ENCODE measurements around the gene POMGNT2.

POMGNT2 gene

DNA sequence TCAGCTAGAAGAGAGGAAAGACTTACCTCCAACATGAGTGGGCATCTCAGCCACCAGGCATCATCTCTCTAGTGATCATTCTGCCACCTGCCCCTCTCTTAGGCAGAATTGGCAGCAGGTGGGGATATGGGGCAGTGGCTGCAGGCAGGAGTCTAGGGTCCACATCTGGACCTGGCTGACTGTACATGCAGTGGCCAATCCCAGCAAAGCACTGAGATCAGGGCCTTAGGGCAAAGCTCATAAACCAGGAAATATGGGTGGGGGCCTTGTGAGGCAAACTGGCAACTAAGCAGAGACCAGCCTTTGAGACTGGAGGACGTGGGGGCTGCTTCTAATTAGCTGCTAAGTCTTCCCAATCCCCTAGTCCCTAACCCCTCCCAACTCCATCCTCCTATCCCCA, 12.9 kb downstream of the POMGNT2 start:
- H2BK5ac ChIP-seq (ENCODE audit: low read depth, low read length, poor library complexity, severe bottlenecking) = no peak overlapping the region
- H4K91ac ChIP-seq (ENCODE audit: low read length) = no peak overlapping the region
- WGBS = no CpG with 5 or more reads among the region's 1 CpG
- no peaks in the 10 kb centered on the region for H3K4me1 ChIP-seq (ENCODE audit: control insufficient read depth, insufficient read depth, low read depth, low read length)
- no peak for DNase-seq
- no peak overlapping the region for H3K4me2 ChIP-seq (ENCODE audit: low read length, poor library complexity, severe bottlenecking)
- no peak overlapping the region for H3K23ac ChIP-seq (ENCODE audit: low read length in 2 of 2)
- no peaks in the 10 kb centered on the region for H3K36me3 ChIP-seq (ENCODE audit: control insufficient read depth in 1 of 2, insufficient read depth in 2 of 2, low read depth in 1 of 2, low read length in 2 of 2)
- H3K18ac ChIP-seq (ENCODE audit: low read depth in 1 of 2, low read length in 2 of 2) = no peak overlapping the region
- no peak overlapping the region for H2BK15ac ChIP-seq (ENCODE audit: low read depth, poor library complexity, severe bottlenecking)
- no peak overlapping the region for H3K27ac ChIP-seq (ENCODE audit: low read length, poor library complexity, severe bottlenecking)
- peaks cover 27% of the 10 kb centered on the region for H3K79me1 ChIP-seq (replicated peaks; ENCODE audit: low read length, poor library complexity, severe bottlenecking)
- H2BK120ac ChIP-seq (ENCODE audit: low read depth, low read length) = no peak overlapping the region
- no peak overlapping the region for H3K4me3 ChIP-seq (ENCODE audit: insufficient read depth in 1 of 2, low read depth in 1 of 2, low read length in 2 of 2)
- no peaks in the 10 kb centered on the region for H3K9me3 ChIP-seq (ENCODE audit: control insufficient read depth, low read length)
- H3K27me3 ChIP-seq (ENCODE audit: control insufficient read depth in 1 of 2, insufficient read depth in 1 of 2, low read length in 2 of 2) = no peaks in the 10 kb centered on the region
- no peak overlapping the region for H2AFZ ChIP-seq (ENCODE audit: low read depth, low read length)
- no peak overlapping the region for H4K8ac ChIP-seq (ENCODE audit: low read length)
- H2AK5ac ChIP-seq (ENCODE audit: low read length, severe bottlenecking) = no peak overlapping the region
- H3K9ac ChIP-seq (ENCODE audit: low read length) = no peak overlapping the region
- no peak overlapping the region for H3K14ac ChIP-seq (ENCODE audit: low read length in 2 of 2)
- H2BK12ac ChIP-seq (ENCODE audit: low read length in 2 of 2) = no peak overlapping the region
- H3K4ac ChIP-seq (ENCODE audit: low read depth in 1 of 2, low read length in 2 of 2) = no peak overlapping the region

DNA sequence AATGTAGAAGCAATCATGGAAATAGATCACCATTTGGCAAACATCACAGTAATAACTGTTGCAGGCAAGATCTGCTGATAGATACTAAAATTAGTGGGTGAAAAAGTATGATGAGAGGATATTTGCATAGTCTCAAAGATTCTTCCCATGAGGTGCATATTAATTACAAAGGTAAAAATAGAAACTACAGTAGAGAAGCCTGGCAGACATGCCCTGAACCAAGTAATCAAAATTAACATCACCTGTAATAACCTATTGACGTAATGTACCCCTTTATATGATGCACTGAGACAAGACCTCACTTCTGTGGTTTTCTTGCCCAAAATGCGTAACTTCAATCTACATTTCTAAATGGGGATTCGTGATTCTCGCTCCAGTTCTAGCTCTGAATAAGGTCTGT, 14.4 kb downstream of the POMGNT2 start:
- no peak overlapping the region for H4K91ac ChIP-seq (ENCODE audit: low read length)
- H2BK5ac ChIP-seq (ENCODE audit: low read depth, low read length, poor library complexity, severe bottlenecking) = no peak overlapping the region
- peaks cover under 1% of the 10 kb centered on the region for H3K4me1 ChIP-seq (ENCODE audit: control insufficient read depth, insufficient read depth, low read depth, low read length)
- H4K8ac ChIP-seq (ENCODE audit: low read length) = no peak overlapping the region
- H3K27me3 ChIP-seq (ENCODE audit: control insufficient read depth in 1 of 2, insufficient read depth in 1 of 2, low read length in 2 of 2) = no peaks in the 10 kb centered on the region
- no peak overlapping the region for H3K4ac ChIP-seq (ENCODE audit: low read depth in 1 of 2, low read length in 2 of 2)
- H3K18ac ChIP-seq (ENCODE audit: low read depth in 1 of 2, low read length in 2 of 2) = no peak overlapping the region
- H3K36me3 ChIP-seq (ENCODE audit: control insufficient read depth in 1 of 2, insufficient read depth in 2 of 2, low read depth in 1 of 2, low read length in 2 of 2) = no peaks in the 10 kb centered on the region
- H3K9me3 ChIP-seq (ENCODE audit: control insufficient read depth, low read length) = no peaks in the 10 kb centered on the region
- H3K14ac ChIP-seq (ENCODE audit: low read length in 2 of 2) = no peak overlapping the region
- no peak for DNase-seq
- no peak overlapping the region for H2AFZ ChIP-seq (ENCODE audit: low read depth, low read length)
- H2BK12ac ChIP-seq (ENCODE audit: low read length in 2 of 2) = no peak overlapping the region
- H3K23ac ChIP-seq (ENCODE audit: low read length in 2 of 2) = no peak overlapping the region
- H2BK120ac ChIP-seq (ENCODE audit: low read depth, low read length) = no peak overlapping the region
- no peak overlapping the region for H3K9ac ChIP-seq (ENCODE audit: low read length)
- peaks cover 23% of the 10 kb centered on the region for H3K79me1 ChIP-seq (replicated peaks; ENCODE audit: low read length, poor library complexity, severe bottlenecking)
- WGBS = 98% methylated on average over 4 of the region's 4 CpGs
- no peak overlapping the region for H3K4me3 ChIP-seq (ENCODE audit: insufficient read depth in 1 of 2, low read depth in 1 of 2, low read length in 2 of 2)
- H2AK5ac ChIP-seq (ENCODE audit: low read length, severe bottlenecking) = no peak overlapping the region
- H3K4me2 ChIP-seq (ENCODE audit: low read length, poor library complexity, severe bottlenecking) = no peak overlapping the region
- H2BK15ac ChIP-seq (ENCODE audit: low read depth, poor library complexity, severe bottlenecking) = no peak overlapping the region
- H3K27ac ChIP-seq (ENCODE audit: low read length, poor library complexity, severe bottlenecking) = no peak overlapping the region

DNA sequence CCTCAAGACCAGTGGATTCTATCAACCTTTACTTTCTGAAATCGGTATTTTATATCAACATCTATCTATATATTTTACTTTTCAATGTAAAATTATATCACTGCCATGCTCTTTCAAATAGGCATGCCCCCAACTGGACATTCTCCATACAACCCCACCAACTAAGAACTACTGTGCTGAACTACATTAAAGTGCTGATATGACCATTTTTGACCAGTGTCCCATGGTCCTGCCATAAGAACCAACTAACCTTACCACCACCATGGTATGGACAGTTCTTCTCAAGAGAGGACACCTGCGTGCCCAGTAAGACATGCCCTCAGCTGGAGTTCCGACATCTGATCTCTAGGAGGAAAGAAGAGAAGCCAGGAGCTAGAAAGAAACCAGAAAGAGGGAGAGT, 15.6 kb downstream of the POMGNT2 start:
- no peak overlapping the region for H3K23ac ChIP-seq (ENCODE audit: low read length in 2 of 2)
- H2AK5ac ChIP-seq (ENCODE audit: low read length, severe bottlenecking) = no peak overlapping the region
- no peak overlapping the region for H4K8ac ChIP-seq (ENCODE audit: low read length)
- no peak overlapping the region for H4K91ac ChIP-seq (ENCODE audit: low read length)
- no peaks in the 10 kb centered on the region for H3K9me3 ChIP-seq (ENCODE audit: control insufficient read depth, low read length)
- no peaks in the 10 kb centered on the region for H3K27me3 ChIP-seq (ENCODE audit: control insufficient read depth in 1 of 2, insufficient read depth in 1 of 2, low read length in 2 of 2)
- no peak overlapping the region for H3K18ac ChIP-seq (ENCODE audit: low read depth in 1 of 2, low read length in 2 of 2)
- no peak overlapping the region for H3K9ac ChIP-seq (ENCODE audit: low read length)
- no peak overlapping the region for H2BK12ac ChIP-seq (ENCODE audit: low read length in 2 of 2)
- DNase-seq = no peak
- no peak overlapping the region for H2AFZ ChIP-seq (ENCODE audit: low read depth, low read length)
- H3K14ac ChIP-seq (ENCODE audit: low read length in 2 of 2) = no peak overlapping the region
- WGBS = 91% methylated on average over 3 of the region's 3 CpGs
- peaks cover 1% of the 10 kb centered on the region for H3K4me1 ChIP-seq (ENCODE audit: control insufficient read depth, insufficient read depth, low read depth, low read length)
- peaks cover 16% of the 10 kb centered on the region for H3K79me1 ChIP-seq (replicated peaks; ENCODE audit: low read length, poor library complexity, severe bottlenecking)
- H3K36me3 ChIP-seq (ENCODE audit: control insufficient read depth in 1 of 2, insufficient read depth in 2 of 2, low read depth in 1 of 2, low read length in 2 of 2) = no peaks in the 10 kb centered on the region
- no peak overlapping the region for H3K27ac ChIP-seq (ENCODE audit: low read length, poor library complexity, severe bottlenecking)
- no peak overlapping the region for H3K4ac ChIP-seq (ENCODE audit: low read depth in 1 of 2, low read length in 2 of 2)
- no peak overlapping the region for H2BK120ac ChIP-seq (ENCODE audit: low read depth, low read length)
- H3K4me2 ChIP-seq (ENCODE audit: low read length, poor library complexity, severe bottlenecking) = no peak overlapping the region
- no peak overlapping the region for H2BK5ac ChIP-seq (ENCODE audit: low read depth, low read length, poor library complexity, severe bottlenecking)
- H3K4me3 ChIP-seq (ENCODE audit: insufficient read depth in 1 of 2, low read depth in 1 of 2, low read length in 2 of 2) = no peak overlapping the region
- H2BK15ac ChIP-seq (ENCODE audit: low read depth, poor library complexity, severe bottlenecking) = no peak overlapping the region

DNA sequence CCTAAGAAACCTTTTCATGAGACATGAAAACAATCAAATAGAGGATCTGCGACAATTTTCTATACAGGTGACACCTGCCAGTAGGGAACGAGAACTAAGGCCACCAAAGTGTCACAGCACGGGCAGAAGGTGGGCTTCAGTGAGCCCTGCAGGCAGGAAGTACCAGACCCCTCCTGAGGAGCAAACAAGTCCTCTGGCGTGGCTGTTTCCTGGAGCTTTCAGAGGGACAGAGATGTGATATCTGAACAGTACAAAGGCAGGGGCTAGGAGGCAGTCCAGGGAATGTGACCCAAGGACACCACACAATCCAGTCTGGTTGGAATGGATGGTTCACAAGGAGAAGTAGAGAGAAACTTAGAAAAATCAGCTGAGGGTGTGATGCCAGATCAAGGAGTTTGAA, 16.8 kb downstream of the POMGNT2 start:
- H4K91ac ChIP-seq (ENCODE audit: low read length) = no peak overlapping the region
- no peaks in the 10 kb centered on the region for H3K27me3 ChIP-seq (ENCODE audit: control insufficient read depth in 1 of 2, insufficient read depth in 1 of 2, low read length in 2 of 2)
- 82% methylated on average over 4 of the region's 4 CpGs for WGBS
- H3K36me3 ChIP-seq (ENCODE audit: control insufficient read depth in 1 of 2, insufficient read depth in 2 of 2, low read depth in 1 of 2, low read length in 2 of 2) = no peaks in the 10 kb centered on the region
- no peak overlapping the region for H2BK5ac ChIP-seq (ENCODE audit: low read depth, low read length, poor library complexity, severe bottlenecking)
- H3K4me3 ChIP-seq (ENCODE audit: insufficient read depth in 1 of 2, low read depth in 1 of 2, low read length in 2 of 2) = no peak overlapping the region
- DNase-seq = no peak
- H2BK15ac ChIP-seq (ENCODE audit: low read depth, poor library complexity, severe bottlenecking) = no peak overlapping the region
- no peak overlapping the region for H4K8ac ChIP-seq (ENCODE audit: low read length)
- H3K4me1 ChIP-seq (ENCODE audit: control insufficient read depth, insufficient read depth, low read depth, low read length) = peaks cover 1% of the 10 kb centered on the region
- H2BK120ac ChIP-seq (ENCODE audit: low read depth, low read length) = no peak overlapping the region
- no peak overlapping the region for H3K27ac ChIP-seq (ENCODE audit: low read length, poor library complexity, severe bottlenecking)
- H3K4ac ChIP-seq (ENCODE audit: low read depth in 1 of 2, low read length in 2 of 2) = no peak overlapping the region
- no peak overlapping the region for H3K14ac ChIP-seq (ENCODE audit: low read length in 2 of 2)
- H2AFZ ChIP-seq (ENCODE audit: low read depth, low read length) = no peak overlapping the region
- no peak overlapping the region for H3K9ac ChIP-seq (ENCODE audit: low read length)
- H3K79me1 ChIP-seq (replicated peaks; ENCODE audit: low read length, poor library complexity, severe bottlenecking) = peaks cover 9% of the 10 kb centered on the region
- H3K4me2 ChIP-seq (ENCODE audit: low read length, poor library complexity, severe bottlenecking) = no peak overlapping the region
- H3K23ac ChIP-seq (ENCODE audit: low read length in 2 of 2) = no peak overlapping the region
- no peak overlapping the region for H2BK12ac ChIP-seq (ENCODE audit: low read length in 2 of 2)
- H3K18ac ChIP-seq (ENCODE audit: low read depth in 1 of 2, low read length in 2 of 2) = no peak overlapping the region
- no peak overlapping the region for H2AK5ac ChIP-seq (ENCODE audit: low read length, severe bottlenecking)
- no peaks in the 10 kb centered on the region for H3K9me3 ChIP-seq (ENCODE audit: control insufficient read depth, low read length)
